Measurements from ENCODE around the gene PDRG1. TPM values are rescaled to one million over a fixed set of nuclear protein-coding genes. Genes with fewer than 3 reads are reported as not detected.

PDRG1 gene
- total RNA-seq, 2 experiments from 2014 or later = 12.9 to 13.9 TPM

- POLR2A ChIA-PET = no interaction called here
- DNase-seq = no peak
- H3K27me3 Mint-ChIP-seq = peaks cover 13% of the 10 kb centered on the region
- H3K27ac Mint-ChIP-seq = no peak overlapping the region
- no peaks in the 10 kb centered on the region for H3K9me3 Mint-ChIP-seq
- H3K36me3 Mint-ChIP-seq (ENCODE audit: low read depth) = no peaks in the 10 kb centered on the region
- no peak overlapping the region for H3K4me3 Mint-ChIP-seq
- CTCF ChIA-PET = interaction anchor here (0.8 to 1.2 kb wide), 3 partner anchors 8 to 25 kb away, joined by 3 to 6 read pairs (median 4); no protein-coding TSS in a partner anchor
- H3K4me1 Mint-ChIP-seq = no peaks in the 10 kb centered on the region
Measured at GRCh38 chr20:31977080-31977479, 25.2 kb upstream of the PDRG1 start.

GRCh38 chr20:31975874-31976273 lies 24.0 kb upstream of the PDRG1 start:
- ChIA-PET CTCF (interaction anchor here (1.2 kb wide), 1 partner anchor 12 kb away, joined by 6 read pairs; no protein-coding TSS in a partner anchor), POLR2A (no interaction called here)
- no peaks in the 10 kb centered on the region for H3K36me3 Mint-ChIP-seq (ENCODE audit: low read depth)
- H3K9me3 Mint-ChIP-seq = no peaks in the 10 kb centered on the region
- H3K27me3 Mint-ChIP-seq = peaks cover 17% of the 10 kb centered on the region
- H3K4me1 Mint-ChIP-seq = no peaks in the 10 kb centered on the region
- H3K4me3 Mint-ChIP-seq = no peak overlapping the region
- no peak overlapping the region for H3K27ac Mint-ChIP-seq
- no peak for DNase-seq

- no peaks in the 10 kb centered on the region for H3K9me3 Mint-ChIP-seq
- H3K27ac Mint-ChIP-seq = no peak overlapping the region
- peaks cover 25% of the 10 kb centered on the region for H3K27me3 Mint-ChIP-seq
- no peak overlapping the region for H3K4me3 Mint-ChIP-seq
- ChIA-PET POLR2A (no interaction called here), CTCF (no interaction called here)
- H3K36me3 Mint-ChIP-seq (ENCODE audit: low read depth) = no peaks in the 10 kb centered on the region
- no peak for DNase-seq
- H3K4me1 Mint-ChIP-seq = no peaks in the 10 kb centered on the region
Measured at GRCh38 chr20:31974951-31975487, 23.2 kb upstream of the PDRG1 start.

- CTCF ChIA-PET = no interaction called here
- no peaks in the 10 kb centered on the region for H3K9me3 Mint-ChIP-seq
- no peaks in the 10 kb centered on the region for H3K36me3 Mint-ChIP-seq (ENCODE audit: low read depth)
- H3K4me3 Mint-ChIP-seq = no peak overlapping the region
- no peaks in the 10 kb centered on the region for H3K4me1 Mint-ChIP-seq
- H3K27me3 Mint-ChIP-seq = peaks cover 29% of the 10 kb centered on the region
- POLR2A ChIA-PET = no interaction called here
- no peak for DNase-seq
- H3K27ac Mint-ChIP-seq = no peak overlapping the region
Measured at GRCh38 chr20:31974296-31974695, 22.4 kb upstream of the PDRG1 start.

GRCh38 chr20:31972471-31973021 lies 20.7 kb upstream of the PDRG1 start:
- Mint-ChIP-seq H3K27me3 (peaks cover 35% of the 10 kb centered on the region), H3K9me3 (no peaks in the 10 kb centered on the region), H3K4me3 (no peak overlapping the region), H3K4me1 (peaks cover 2% of the 10 kb centered on the region), H3K36me3 (ENCODE audit: low read depth) (no peaks in the 10 kb centered on the region), H3K27ac (no peak overlapping the region)
- no peak for DNase-seq
- POLR2A ChIA-PET = no interaction called here
- CTCF ChIA-PET = interaction anchor here (0.5 to 0.6 kb wide), 2 partner anchors 93 to 532 kb away, joined by 3 read pairs; no protein-coding TSS in a partner anchor

- no peak overlapping the region for H3K27ac Mint-ChIP-seq
- no peaks in the 10 kb centered on the region for H3K9me3 Mint-ChIP-seq
- ChIA-PET CTCF (interaction anchor here (0.9 to 1.4 kb wide), 3 partner anchors 8 to 24 kb away, joined by 3 to 5 read pairs (median 4); partner anchors contain the start of gene PDRG1), POLR2A (no interaction called here)
- peaks cover 5% of the 10 kb centered on the region for H3K4me1 Mint-ChIP-seq
- no peak overlapping the region for H3K4me3 Mint-ChIP-seq
- H3K36me3 Mint-ChIP-seq (ENCODE audit: low read depth) = no peaks in the 10 kb centered on the region
- peaks cover 41% of the 10 kb centered on the region for H3K27me3 Mint-ChIP-seq
- no peak for DNase-seq
Measured at GRCh38 chr20:31969991-31970390, 18.1 kb upstream of the PDRG1 start.

GRCh38 chr20:31968291-31969126 lies 16.7 kb upstream of the PDRG1 start:
- ChIA-PET POLR2A (no interaction called here), CTCF (interaction anchor here (1.1 to 1.9 kb wide), 3 partner anchors 9 to 17 kb away, joined by 3 to 5 read pairs (median 4); partner anchors contain the start of gene PDRG1)
- no peaks in the 10 kb centered on the region for H3K36me3 Mint-ChIP-seq (ENCODE audit: low read depth)
- peaks cover 5% of the 10 kb centered on the region for H3K4me1 Mint-ChIP-seq
- DNase-seq = peak; percentile 84
- H3K9me3 Mint-ChIP-seq = no peaks in the 10 kb centered on the region
- H3K4me3 Mint-ChIP-seq = peak overlapping the region; percentile 71
- no peak overlapping the region for H3K27ac Mint-ChIP-seq
- H3K27me3 Mint-ChIP-seq = peaks cover 46% of the 10 kb centered on the region

- Mint-ChIP-seq H3K27me3 (peaks cover 46% of the 10 kb centered on the region), H3K36me3 (ENCODE audit: low read depth) (no peaks in the 10 kb centered on the region), H3K9me3 (no peaks in the 10 kb centered on the region), H3K4me1 (peaks cover 5% of the 10 kb centered on the region), H3K4me3 (peak within 1 kb of the TSS; percentile 71), H3K27ac (no peak within 1 kb of the TSS)
- CTCF ChIA-PET = interaction anchor here (1.1 to 1.9 kb wide), 3 partner anchors 8 to 16 kb away, joined by 3 to 5 read pairs (median 4); partner anchors contain the start of gene PDRG1
- POLR2A ChIA-PET = no interaction called here
- peak; percentile 32 for DNase-seq
Measured at GRCh38 chr20:31967830-31968249, 16.0 kb upstream of the PDRG1 start, which contains the start of gene XKR7. XKR7 (plus strand) TSS chr20:31968151; CDS start chr20:31968176, 25 bp downstream.

- DNase-seq = no peak
- Mint-ChIP-seq H3K27me3 (peaks cover 43% of the 10 kb centered on the region), H3K27ac (no peak overlapping the region), H3K4me1 (peaks cover 5% of the 10 kb centered on the region), H3K9me3 (no peaks in the 10 kb centered on the region), H3K4me3 (peak overlapping the region; percentile 45), H3K36me3 (ENCODE audit: low read depth) (no peaks in the 10 kb centered on the region)
- ChIA-PET POLR2A (no interaction called here), CTCF (interaction anchor here (1.9 kb wide), 1 partner anchor 8 kb away, joined by 5 read pairs; no protein-coding TSS in a partner anchor)
Measured at GRCh38 chr20:31966991-31967655, 15.3 kb upstream of the PDRG1 start.

- H3K4me1 Mint-ChIP-seq = peaks cover 5% of the 10 kb centered on the region
- ChIA-PET POLR2A (no interaction called here), CTCF (interaction anchor here (1.0 to 2.2 kb wide), 2 partner anchors 12 to 67 kb away, joined by 3 to 13 read pairs; partner anchors contain the start of gene PDRG1)
- no peaks in the 10 kb centered on the region for H3K9me3 Mint-ChIP-seq
- H3K4me3 Mint-ChIP-seq = no peak overlapping the region
- no peaks in the 10 kb centered on the region for H3K36me3 Mint-ChIP-seq (ENCODE audit: low read depth)
- no peak overlapping the region for H3K27ac Mint-ChIP-seq
- DNase-seq = no peak
- peaks cover 31% of the 10 kb centered on the region for H3K27me3 Mint-ChIP-seq
Measured at GRCh38 chr20:31963889-31964288, 12.0 kb upstream of the PDRG1 start.

- no peak for DNase-seq
- no peaks in the 10 kb centered on the region for H3K9me3 Mint-ChIP-seq
Measured at GRCh38 chr20:31962761-31963160, 10.9 kb upstream of the PDRG1 start.

More at GRCh38 chr20:31962761-31963160, 10.9 kb upstream of the PDRG1 start:
- Mint-ChIP-seq H3K4me1 (peaks cover 3% of the 10 kb centered on the region), H3K36me3 (ENCODE audit: low read depth) (no peaks in the 10 kb centered on the region), H3K27ac (no peak overlapping the region), H3K27me3 (peaks cover 32% of the 10 kb centered on the region), H3K4me3 (no peak overlapping the region)
- CTCF ChIA-PET = interaction anchor here (2.2 kb wide), 1 partner anchor 11 kb away, joined by 13 read pairs; the partner anchor contains the start of gene PDRG1
- POLR2A ChIA-PET = no interaction called here

All from activated CD4-positive, alpha-beta T cell treated with anti-CD3 and anti-CD28 coated beads, Interleukin-2, amount 10 ng/mL, durations not matched to agents 7 days and 5 days (primary cell).